K562 (cell line): ENCODE data around the gene PRDM11. TPM values are rescaled to one million over a fixed set of nuclear protein-coding genes. Genes with fewer than 3 reads are reported as not detected.

Experiments used
- ATAC-seq: fragments of 200-7000 bp; cut with Tn5 transposase; 3 replicates; pipeline ENCODE4 v1.9.1; 2020; ENCODE audit warnings: moderate library complexity
- BruUV-seq: library from RNA; stranded (reverse); fragments of 400-500 nt; replicated peaks from 2 replicates; lab custom pipeline; 2021; lab: Mats Ljungman, UMichigan
- CTCF ChIA-PET: fragments of 300-600 bp; formaldehyde crosslinking; extraction: SDS; loops from one replicate; lab custom pipeline; 2021; ENCODE audit warnings: low intra/inter-chr PET ratio; lab: Yijun Ruan, JAX
- POLR2A ChIA-PET: fragments of 300-600, 350-650 bp; sonication (Branson Sonifier 250); formaldehyde crosslinking; extraction: SDS; loops from one replicate; lab custom pipeline; 2021; ENCODE audit warnings: antibody characterized with exemption, inconsistent platforms; lab: Yijun Ruan, JAX
- DNase-seq, 4 experiments: peaks; one replicate each; pipeline versions ENCODE4 v3.0.0 to v3.0.0-alpha.2; 2011 to 2018; ENCODE audit warnings: low spot score in 3 of 4, mixed read lengths in 3 of 4; ENCODE audit errors: extremely low read depth in 1 of 4
- FAIRE-seq: peaks from 2 replicates; lab custom pipeline; 2011; peaks lifted over from hg19 to GRCh38; lab: Jason Lieb, UNC
- H2AFZ ChIP-seq: 2 replicates; pipeline ENCODE4 v1.6.0; 2011; ENCODE audit warnings: low read depth, low read length, control low read depth, inconsistent platforms
- H3K27ac ChIP-seq: fragments of 200-600 bp; 3 replicates; pipeline ENCODE4 v1.8.0; 2011; ENCODE audit warnings: low read depth, mild to moderate bottlenecking, control low read depth, inconsistent platforms, low read length, moderate library complexity, mixed read lengths; ENCODE audit errors: extremely low read depth
- H3K27me3 ChIP-seq, 2 experiments: fragments of 300-600 bp in 1 of 2; 2 replicates in 1 of 2; 3 replicates in 1 of 2; pipeline versions ENCODE4 v1.6.0 to v1.8.0; 2011; ENCODE audit warnings: inconsistent platforms in 2 of 2, low read length in 2 of 2, mild to moderate bottlenecking in 1 of 2, mixed read lengths in 1 of 2, moderate library complexity in 1 of 2; ENCODE audit not compliant: control insufficient read depth in 2 of 2, insufficient read depth in 2 of 2
- H3K36me3 ChIP-seq: fragments of 300-600 bp; 3 replicates; pipeline ENCODE4 v1.8.0; 2011; ENCODE audit warnings: mild to moderate bottlenecking, low read length, inconsistent platforms; ENCODE audit not compliant: control insufficient read depth, insufficient read depth
- H3K4me1 ChIP-seq, 2 experiments: fragments of 200-600 bp in 1 of 2; replicated peaks in 1 of 2; 2 replicates in 1 of 2; 3 replicates in 1 of 2; pipeline versions ENCODE4 v1.5.1 to v1.8.0; 2011; ENCODE audit warnings: inconsistent platforms in 2 of 2, low read length in 2 of 2, mild to moderate bottlenecking in 1 of 2, mixed read lengths in 1 of 2, moderate library complexity in 1 of 2; ENCODE audit not compliant: control insufficient read depth in 2 of 2, insufficient read depth in 2 of 2
- H3K4me2 ChIP-seq: 2 replicates; pipeline ENCODE4 v1.6.1; 2011; ENCODE audit warnings: low read length, control low read depth, inconsistent platforms, mixed read lengths; ENCODE audit not compliant: insufficient read depth
- H3K4me3 ChIP-seq: fragments of 200-600 bp; sonication (generic), shearing (Covaris generic); 2 replicates; pipeline ENCODE4 v1.5.1; 2016; ENCODE audit warnings: control low read depth, inconsistent platforms
- H3K79me2 ChIP-seq: fragments of 200-600 bp; 3 replicates; pipeline ENCODE4 v1.8.0; 2011; ENCODE audit warnings: low read length, inconsistent platforms; ENCODE audit not compliant: control insufficient read depth, insufficient read depth
- H3K9ac ChIP-seq, 2 experiments: 2 replicates each; pipeline versions ENCODE4 v1.6.0 to v1.6.1; 2011; ENCODE audit warnings: low read depth in 2 of 2, low read length in 2 of 2, control low read depth in 1 of 2, inconsistent platforms in 1 of 2, mild to moderate bottlenecking in 1 of 2, mixed read lengths in 1 of 2; ENCODE audit not compliant: insufficient read depth in 1 of 2
- H3K9me1 ChIP-seq: one replicate; pipeline ENCODE4 v1.6.0; 2011; ENCODE audit warnings: inconsistent platforms, mild to moderate bottlenecking, low read length, moderate library complexity; ENCODE audit not compliant: control insufficient read depth, insufficient read depth
- H3K9me3 ChIP-seq: replicated peaks from 2 replicates; pipeline ENCODE4 v1.5.1; 2011; ENCODE audit warnings: low read depth, low read length, inconsistent platforms; ENCODE audit not compliant: control insufficient read depth, insufficient read depth
- H4K20me1 ChIP-seq: replicated peaks from 2 replicates; pipeline ENCODE4 v1.6.1; 2011; ENCODE audit warnings: low read length, inconsistent platforms, mixed read lengths; ENCODE audit not compliant: control insufficient read depth, insufficient read depth
- CCAR2 ChIP-seq: fragments of 200-400 bp; formaldehyde crosslinking; IDR thresholded peaks from 2 replicates; pipeline ENCODE4 v1.6.1; 2017; ENCODE audit warnings: mild to moderate bottlenecking, low read depth, low read length
- CTCFL ChIP-seq: IDR thresholded peaks from 2 replicates; pipeline ENCODE4 v1.6.1; 2011; ENCODE audit warnings: borderline replicate concordance, low read depth, mild to moderate bottlenecking, moderate library complexity, low read length; ENCODE audit not compliant: insufficient read depth, poor library complexity, severe bottlenecking
- NFIC ChIP-seq: fragments of 450-650 bp; IDR thresholded peaks from 2 replicates; pipeline ENCODE4 v1.6.1; 2017; ENCODE audit warnings: mild to moderate bottlenecking, inconsistent platforms
- SNIP1 ChIP-seq: fragments of 450-650 bp; IDR thresholded peaks from 2 replicates; pipeline ENCODE4 v1.7.1; 2017; ENCODE audit warnings: low read depth, mild to moderate bottlenecking
- TFAP4 ChIP-seq: sonication (generic); formaldehyde crosslinking; IDR thresholded peaks from 2 replicates; pipeline ENCODE4 v1.8.0; 2022; ENCODE audit warnings: missing genetic modification reagents, mild to moderate bottlenecking, moderate library complexity, borderline replicate concordance
- ZFPM2 ChIP-seq: fragments of 250-450 bp; sonication (Bioruptor Pico); IDR thresholded peaks from 2 replicates; pipeline ENCODE4 v1.5.1; 2022; ENCODE audit warnings: mild to moderate bottlenecking
- ZKSCAN1 ChIP-seq: fragments of 150-350 bp; IDR thresholded peaks from 2 replicates; pipeline ENCODE4 v1.6.1; 2016; ENCODE audit warnings: low read depth, low read length
- ZNF134 ChIP-seq: fragments of 250-450 bp; sonication (Bioruptor Pico); conservative IDR thresholded peaks from 2 replicates; pipeline ENCODE4 v1.4.0; 2020
- ZNF445 ChIP-seq: fragments of 250-450 bp; sonication (Bioruptor Pico); IDR thresholded peaks from 2 replicates; pipeline ENCODE4 v1.4.0; 2020; ENCODE audit warnings: low read depth, mild to moderate bottlenecking, moderate library complexity
- ZZZ3 ChIP-seq: fragments of 450-650 bp; IDR thresholded peaks from 2 replicates; pipeline ENCODE4 v1.6.1; 2016; ENCODE audit warnings: antibody characterized with exemption, mild to moderate bottlenecking, moderate library complexity
- WGBS: fragments of 100-300 bp; shearing (Covaris generic); methylation state at CpG from one replicate; pipeline ENCODE4 v1.1.6; 2016; ENCODE audit warnings: low coverage, mixed read lengths; ENCODE audit not compliant: insufficient coverage; ENCODE audit errors: missing lambda C conversion rate; 5-methylcytosine and 5-hydroxymethylcytosine counted together
- in situ Hi-C: fragments of 300-500 bp; cut with MboI; formaldehyde crosslinking; loops from 4 replicates; pipeline ENCODE4 v1.15.0; 2018; ENCODE audit warnings: inconsistent platforms, mixed read lengths
- intact Hi-C: fragments of 100-400 bp; cut with micrococcal nuclease; formaldehyde crosslinking; loops from 2 replicates; pipeline ENCODE4 v1.14.2; 2022
- polyA plus RNA-seq, 8 experiments: library from polyadenylated mRNA; depleted of rRNA in 4 of 8; stranded (reverse) in 5 of 8; unstranded in 3 of 8; fragments of >200 nt; fragmentation: Nextera tagmentation in 2 of 8; fragmentation: Illumina TruSeq in 1 of 8; extraction: Ambion mirVana in 2 of 8; extraction: Trizol in 1 of 8; gene quantifications; 2 replicates each; pipeline versions ENCODE4 v1.2.1 to v1.2.3, GENCODE V29; 2011 to 2014; ENCODE audit warnings: inconsistent platforms in 1 of 8, missing spikeins in 1 of 8
- total RNA-seq, 7 experiments: library from RNA; depleted of rRNA in 6 of 7; stranded (reverse); fragments of >200 nt in 6 of 7; fragmentation: Illumina TruSeq in 2 of 7; extraction: Trizol in 2 of 7; gene quantifications; 2 replicates each; pipeline versions ENCODE4 v1.2.1 to v1.2.3, GENCODE V29; 2011 to 2021; ENCODE audit warnings: low replicate concordance in 1 of 7
- TF ChIP-seq, protein P1 (sequence below), 3 experiments: IDR thresholded peaks in 2 of 3; conservative IDR thresholded peaks in 1 of 3; 2 replicates each; pipeline ENCODE4 v1.5.1; 2011 to 2012; ENCODE audit warnings: low read length in 3 of 3, mild to moderate bottlenecking in 3 of 3, control low read depth in 2 of 3, improper control_type of control experiment in 1 of 3, inconsistent platforms in 1 of 3, low read depth in 1 of 3, mixed read lengths in 1 of 3, moderate library complexity in 1 of 3; ENCODE audit not compliant: insufficient read depth in 2 of 3

Gene PRDM11
- total and polyA plus RNA-seq, 9 of the 15 experiments (the other 6 are each of a cell fraction or from before 2014, with no cell fraction given) = 0.01 to 1.1 (median 0.29) TPM

- TF ChIP-seq CCAR2 (no peak), ZNF445 (CRISPR knock-in tag) (no peak), ZKSCAN1 (no peak), ZZZ3 (no peak), ZFPM2 (no peak), ZNF134 (CRISPR knock-in tag) (no peak)
These were observed 35.6 kb downstream of the PRDM11 start (continued) for GRCh38 chr11:45181889-45182550.

DNA sequence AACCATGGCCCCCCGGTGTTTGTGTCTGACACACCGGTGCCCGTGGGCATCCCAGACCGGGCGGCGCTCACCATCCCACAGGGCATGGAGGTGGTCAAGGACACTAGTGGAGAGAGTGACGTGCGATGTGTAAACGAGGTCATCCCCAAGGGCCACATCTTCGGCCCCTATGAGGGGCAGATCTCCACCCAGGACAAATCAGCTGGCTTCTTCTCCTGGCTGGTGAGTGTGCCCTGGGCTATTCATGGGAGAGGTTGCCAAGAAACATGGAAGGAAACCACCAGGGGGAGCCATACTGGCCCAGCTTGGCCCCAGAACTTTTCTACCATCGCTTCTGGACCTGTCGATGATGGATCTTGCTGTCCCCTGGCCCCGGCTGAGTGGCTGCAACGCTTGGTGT is 36.5 kb downstream of the PRDM11 start:
- peaks cover 6% of the 10 kb centered on the region for H4K20me1 ChIP-seq
- no peak for FAIRE-seq
- no peak overlapping the region for H3K4me3 ChIP-seq
- peak; percentile 27; the same call in 1 of the 2 replicates for TF ChIP-seq TFAP4 (CRISPR knock-in tag)
- TF ChIP-seq NFIC = 0 out of 2 replicates have a peak, but pooled peaks have one; percentile 6
- TF ChIP-seq SNIP1 = no peak
- peak; percentile 76 for TF ChIP-seq CTCFL
- TF ChIP-seq, protein P1, sequence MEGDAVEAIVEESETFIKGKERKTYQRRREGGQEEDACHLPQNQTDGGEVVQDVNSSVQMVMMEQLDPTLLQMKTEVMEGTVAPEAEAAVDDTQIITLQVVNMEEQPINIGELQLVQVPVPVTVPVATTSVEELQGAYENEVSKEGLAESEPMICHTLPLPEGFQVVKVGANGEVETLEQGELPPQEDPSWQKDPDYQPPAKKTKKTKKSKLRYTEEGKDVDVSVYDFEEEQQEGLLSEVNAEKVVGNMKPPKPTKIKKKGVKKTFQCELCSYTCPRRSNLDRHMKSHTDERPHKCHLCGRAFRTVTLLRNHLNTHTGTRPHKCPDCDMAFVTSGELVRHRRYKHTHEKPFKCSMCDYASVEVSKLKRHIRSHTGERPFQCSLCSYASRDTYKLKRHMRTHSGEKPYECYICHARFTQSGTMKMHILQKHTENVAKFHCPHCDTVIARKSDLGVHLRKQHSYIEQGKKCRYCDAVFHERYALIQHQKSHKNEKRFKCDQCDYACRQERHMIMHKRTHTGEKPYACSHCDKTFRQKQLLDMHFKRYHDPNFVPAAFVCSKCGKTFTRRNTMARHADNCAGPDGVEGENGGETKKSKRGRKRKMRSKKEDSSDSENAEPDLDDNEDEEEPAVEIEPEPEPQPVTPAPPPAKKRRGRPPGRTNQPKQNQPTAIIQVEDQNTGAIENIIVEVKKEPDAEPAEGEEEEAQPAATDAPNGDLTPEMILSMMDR (IDR thresholded peaks at IDR 0.05 in 2 of 3, conservative IDR thresholded peaks at IDR 0.05 in 1 of 3; ENCODE audit: insufficient read depth in 2 of 3, low read depth in 1 of 3, low read length in 3 of 3) = peak; percentile 26 to 54 (median 45); a peak in 5 of 6 replicates
- 65% methylated on average over 10 of the region's 14 CpGs for WGBS
- H3K9me1 ChIP-seq = peaks cover 4% of the 10 kb centered on the region
- H3K27me3 ChIP-seq = peaks cover 3 to 24% of the 10 kb centered on the region in 2 experiments; a peak in 3 of 5 replicates
- H3K36me3 ChIP-seq = no peaks in the 10 kb centered on the region
- ChIA-PET POLR2A (no interaction called here), CTCF (no interaction called here)
- H3K9me3 ChIP-seq = no peaks in the 10 kb centered on the region
- DNase-seq = peak in 3 of 4 experiments; percentile 20 to 33 (median 23)
- no TSS peak for BruUV-seq
- H3K4me2 ChIP-seq = no peak overlapping the region
- H3K9ac ChIP-seq = no peak overlapping the region
- intact Hi-C loops = no loop called here
- no peaks in the 10 kb centered on the region for H3K79me2 ChIP-seq
- no peak for ATAC-seq
- H3K27ac ChIP-seq = no peak overlapping the region
- in situ Hi-C loops = no loop called here
- H2AFZ ChIP-seq = no peak overlapping the region
- H3K4me1 ChIP-seq = peaks cover 24 to 33% of the 10 kb centered on the region in 2 experiments
